ENCODE data around the gene PGAP6.

Gene PGAP6

GRCh38 chr16:400061-400591 lies 18.3 kb upstream of the PGAP6 start:
- Histone ChIP-seq H3K36me3 (ENCODE audit: control insufficient read depth, insufficient read depth, low read length) (peaks cover 26% of the 10 kb centered on the region), H3K27ac (ENCODE audit: low read depth, low read length, severe bottlenecking) (no peak overlapping the region), H3K9me3 (ENCODE audit: control insufficient read depth, low read length) (no peaks in the 10 kb centered on the region), H3K4me1 (ENCODE audit: control insufficient read depth, insufficient read depth, low read length, poor library complexity, severe bottlenecking) (no peaks in the 10 kb centered on the region), H3K4me3 (ENCODE audit: extremely low read depth, insufficient read depth, low read length, poor library complexity, severe bottlenecking) (peak overlapping the region; percentile 66)
- 80 to 90% methylated on average over 6 to 9 of the region's 10 CpGs for WGBS, 2 experiments (ENCODE audit: insufficient coverage in 2 of 2)

- WGBS, 2 experiments (ENCODE audit: insufficient coverage in 2 of 2): 90 to 96% methylated on average over 19 to 20 of the region's 22 CpGs
- Histone ChIP-seq H3K36me3 (ENCODE audit: control insufficient read depth, insufficient read depth, low read length) (peaks cover 26% of the 10 kb centered on the region), H3K9me3 (ENCODE audit: control insufficient read depth, low read length) (no peaks in the 10 kb centered on the region), H3K4me1 (ENCODE audit: control insufficient read depth, insufficient read depth, low read length, poor library complexity, severe bottlenecking) (no peaks in the 10 kb centered on the region), H3K27ac (ENCODE audit: low read depth, low read length, severe bottlenecking) (no peak overlapping the region), H3K4me3 (ENCODE audit: extremely low read depth, insufficient read depth, low read length, poor library complexity, severe bottlenecking) (no peak overlapping the region)
Measured at GRCh38 chr16:399340-400019, 17.7 kb upstream of the PGAP6 start.

- Histone ChIP-seq H3K9me3 (ENCODE audit: control insufficient read depth, low read length) (no peaks in the 10 kb centered on the region), H3K27ac (ENCODE audit: low read depth, low read length, severe bottlenecking) (peak overlapping the region; percentile 79), H3K4me1 (ENCODE audit: control insufficient read depth, insufficient read depth, low read length, poor library complexity, severe bottlenecking) (no peaks in the 10 kb centered on the region), H3K4me3 (ENCODE audit: extremely low read depth, insufficient read depth, low read length, poor library complexity, severe bottlenecking) (no peak overlapping the region), H3K36me3 (ENCODE audit: control insufficient read depth, insufficient read depth, low read length) (peaks cover 26% of the 10 kb centered on the region)
- 94% methylated on average over 21 to 22 of the region's 24 CpGs for WGBS, 2 experiments (ENCODE audit: insufficient coverage in 2 of 2)
Measured at GRCh38 chr16:398561-399339, 17.0 kb upstream of the PGAP6 start.

GRCh38 chr16:397736-398332 lies 16.1 kb upstream of the PGAP6 start:
- H3K4me1 ChIP-seq (ENCODE audit: control insufficient read depth, insufficient read depth, low read length, poor library complexity, severe bottlenecking): no peaks in the 10 kb centered on the region
- peaks cover 26% of the 10 kb centered on the region for H3K36me3 ChIP-seq (ENCODE audit: control insufficient read depth, insufficient read depth, low read length)
- H3K9me3 ChIP-seq (ENCODE audit: control insufficient read depth, low read length): no peaks in the 10 kb centered on the region
- H3K4me3 ChIP-seq (ENCODE audit: extremely low read depth, insufficient read depth, low read length, poor library complexity, severe bottlenecking): peak overlapping the region; percentile 29
- WGBS, 2 experiments (ENCODE audit: insufficient coverage in 2 of 2): 38 to 41% methylated on average over 22 to 26 of the region's 29 CpGs
- H3K27ac ChIP-seq (ENCODE audit: low read depth, low read length, severe bottlenecking): peak overlapping the region; percentile 79

- peaks cover 2% of the 10 kb centered on the region for H3K9me3 ChIP-seq (ENCODE audit: control insufficient read depth, low read length)
- peak within 1 kb of the TSS; percentile 55 for H3K4me3 ChIP-seq (ENCODE audit: extremely low read depth, insufficient read depth, low read length, poor library complexity, severe bottlenecking)
- H3K27ac ChIP-seq (ENCODE audit: low read depth, low read length, severe bottlenecking): peak within 1 kb of the TSS; percentile 79
- H3K4me1 ChIP-seq (ENCODE audit: control insufficient read depth, insufficient read depth, low read length, poor library complexity, severe bottlenecking): no peaks in the 10 kb centered on the region
- WGBS, 2 experiments (ENCODE audit: insufficient coverage in 2 of 2): 1 to 2% methylated on average over 29 to 50 of the region's 75 CpGs
- peaks cover 26% of the 10 kb centered on the region for H3K36me3 ChIP-seq (ENCODE audit: control insufficient read depth, insufficient read depth, low read length)
Measured at GRCh38 chr16:397135-397661, 15.4 kb upstream of the PGAP6 start, which contains the start of gene NME4. TSS of gene NME4 (plus strand) at chr16:397199. CDS start at chr16:397223, 24 bp downstream.

- H3K4me1 ChIP-seq (ENCODE audit: control insufficient read depth, insufficient read depth, low read length, poor library complexity, severe bottlenecking): no peaks in the 10 kb centered on the region
- peaks cover 7% of the 10 kb centered on the region for H3K9me3 ChIP-seq (ENCODE audit: control insufficient read depth, low read length)
- H3K27ac ChIP-seq (ENCODE audit: low read depth, low read length, severe bottlenecking): peak overlapping the region; percentile 77
- WGBS, 2 experiments (ENCODE audit: insufficient coverage in 2 of 2): 13% methylated on average over 19 of the region's 22 CpGs
- peaks cover 26% of the 10 kb centered on the region for H3K36me3 ChIP-seq (ENCODE audit: control insufficient read depth, insufficient read depth, low read length)
- H3K4me3 ChIP-seq (ENCODE audit: extremely low read depth, insufficient read depth, low read length, poor library complexity, severe bottlenecking): peak overlapping the region; percentile 38
Measured at GRCh38 chr16:396605-397004, 14.8 kb upstream of the PGAP6 start.

- H3K9me3 ChIP-seq (ENCODE audit: control insufficient read depth, low read length): peaks cover 7% of the 10 kb centered on the region
- 29 to 67% methylated on average over 1 to 2 of the region's 3 CpGs for WGBS, 2 experiments (ENCODE audit: insufficient coverage in 2 of 2)
- peaks cover 26% of the 10 kb centered on the region for H3K36me3 ChIP-seq (ENCODE audit: control insufficient read depth, insufficient read depth, low read length)
- H3K4me3 ChIP-seq (ENCODE audit: extremely low read depth, insufficient read depth, low read length, poor library complexity, severe bottlenecking): peak overlapping the region; percentile 38
- peak overlapping the region; percentile 8 for H3K27ac ChIP-seq (ENCODE audit: low read depth, low read length, severe bottlenecking)
- no peaks in the 10 kb centered on the region for H3K4me1 ChIP-seq (ENCODE audit: control insufficient read depth, insufficient read depth, low read length, poor library complexity, severe bottlenecking)
Measured at GRCh38 chr16:396199-396598, 14.4 kb upstream of the PGAP6 start.

- peaks cover 4% of the 10 kb centered on the region for H3K4me1 ChIP-seq (ENCODE audit: control insufficient read depth, insufficient read depth, low read length, poor library complexity, severe bottlenecking)
- 92 to 93% methylated on average over 5 to 7 of the region's 7 CpGs for WGBS, 2 experiments (ENCODE audit: insufficient coverage in 2 of 2)
- H3K27ac ChIP-seq (ENCODE audit: low read depth, low read length, severe bottlenecking): no peak overlapping the region
- no peak overlapping the region for H3K4me3 ChIP-seq (ENCODE audit: extremely low read depth, insufficient read depth, low read length, poor library complexity, severe bottlenecking)
- no peaks in the 10 kb centered on the region for H3K36me3 ChIP-seq (ENCODE audit: control insufficient read depth, insufficient read depth, low read length)
- H3K9me3 ChIP-seq (ENCODE audit: control insufficient read depth, low read length): peaks cover 7% of the 10 kb centered on the region
Measured at GRCh38 chr16:392450-393030, 10.8 kb upstream of the PGAP6 start.

GRCh38 chr16:391885-392335 lies 10.1 kb upstream of the PGAP6 start:
- H3K4me3 ChIP-seq (ENCODE audit: extremely low read depth, insufficient read depth, low read length, poor library complexity, severe bottlenecking): no peak overlapping the region
- peaks cover 7% of the 10 kb centered on the region for H3K9me3 ChIP-seq (ENCODE audit: control insufficient read depth, low read length)
- WGBS, 2 experiments (ENCODE audit: insufficient coverage in 2 of 2): 49 to 67% methylated on average over 5 to 6 of the region's 7 CpGs
- H3K4me1 ChIP-seq (ENCODE audit: control insufficient read depth, insufficient read depth, low read length, poor library complexity, severe bottlenecking): peaks cover 7% of the 10 kb centered on the region
- H3K27ac ChIP-seq (ENCODE audit: low read depth, low read length, severe bottlenecking): no peak overlapping the region
- H3K36me3 ChIP-seq (ENCODE audit: control insufficient read depth, insufficient read depth, low read length): no peaks in the 10 kb centered on the region

GRCh38 chr16:389352-389751 lies 7.6 kb upstream of the PGAP6 start:
- H3K27ac ChIP-seq (ENCODE audit: low read depth, low read length, severe bottlenecking): no peak overlapping the region
- 90 to 93% methylated on average over 10 of the region's 10 CpGs for WGBS, 2 experiments (ENCODE audit: insufficient coverage in 2 of 2)

More at GRCh38 chr16:389352-389751, 7.6 kb upstream of the PGAP6 start:
- Histone ChIP-seq H3K36me3 (ENCODE audit: control insufficient read depth, insufficient read depth, low read length) (no peaks in the 10 kb centered on the region), H3K9me3 (ENCODE audit: control insufficient read depth, low read length) (peaks cover 7% of the 10 kb centered on the region), H3K4me3 (ENCODE audit: extremely low read depth, insufficient read depth, low read length, poor library complexity, severe bottlenecking) (no peak overlapping the region), H3K4me1 (ENCODE audit: control insufficient read depth, insufficient read depth, low read length, poor library complexity, severe bottlenecking) (peaks cover 12% of the 10 kb centered on the region)
